WERI-Rb-1 (cell line): Measurements from ENCODE around the gene TPO.

Experiments
- DNase-seq: peaks from one replicate; pipeline ENCODE4 v3.0.0-alpha.2; 2020
- H3K27ac ChIP-seq: fragments of 250-450 bp; sonication (Bioruptor Pico); 2 replicates; pipeline ENCODE4 v1.5.1; 2020; ENCODE audit warnings: mild to moderate bottlenecking, moderate library complexity
- H3K27me3 ChIP-seq: fragments of 250-450 bp; sonication (Bioruptor Pico); 2 replicates; pipeline ENCODE4 v1.5.1; 2021; ENCODE audit warnings: mild to moderate bottlenecking, low read depth, moderate library complexity; ENCODE audit not compliant: insufficient read depth, severe bottlenecking
- H3K36me3 ChIP-seq: fragments of 250-450 bp; sonication (Bioruptor Pico); 2 replicates; pipeline ENCODE4 v1.5.1; 2020; ENCODE audit warnings: mild to moderate bottlenecking, moderate library complexity
- H3K4me3 ChIP-seq: 2 replicates; pipeline ENCODE4 v1.5.1; 2011; ENCODE audit warnings: low read depth, mild to moderate bottlenecking, control low read depth, low read length
- H3K9me3 ChIP-seq: fragments of 250-450 bp; sonication (Bioruptor Pico); 2 replicates; pipeline ENCODE4 v1.5.1; 2021; ENCODE audit warnings: mild to moderate bottlenecking, moderate library complexity; ENCODE audit not compliant: severe bottlenecking
- CTCF ChIP-seq: IDR thresholded peaks from 2 replicates; pipeline ENCODE4 v1.5.1; 2011; ENCODE audit warnings: low read depth, mild to moderate bottlenecking, control low read depth, inconsistent platforms, low read length

Gene TPO

GRCh38 chr2:1581965-1582625 is 168.8 kb downstream of the TPO start:
- TF ChIP-seq CTCF, result no peak
- no peak for DNase-seq
- Histone ChIP-seq H3K27ac (no peak overlapping the region), H3K27me3 (no peaks in the 10 kb centered on the region), H3K9me3 (no peaks in the 10 kb centered on the region), H3K36me3 (no peaks in the 10 kb centered on the region), H3K4me3 (no peak overlapping the region)

GRCh38 chr2:1582891-1583341 is 169.7 kb downstream of the TPO start:
- no peak for DNase-seq
- no peak overlapping the region for H3K4me3 ChIP-seq
- no peak for TF ChIP-seq CTCF
- no peaks in the 10 kb centered on the region for H3K27me3 ChIP-seq
- no peaks in the 10 kb centered on the region for H3K9me3 ChIP-seq
- H3K36me3 ChIP-seq, result no peaks in the 10 kb centered on the region
- no peak overlapping the region for H3K27ac ChIP-seq

- H3K27ac ChIP-seq, result no peak overlapping the region
- no peaks in the 10 kb centered on the region for H3K36me3 ChIP-seq
- no peaks in the 10 kb centered on the region for H3K9me3 ChIP-seq
- DNase-seq, result no peak
- H3K4me3 ChIP-seq, result no peak overlapping the region
- TF ChIP-seq CTCF, result no peak
- no peaks in the 10 kb centered on the region for H3K27me3 ChIP-seq
Observed at GRCh38 chr2:1584051-1584531, 170.8 kb downstream of the TPO start.

GRCh38 chr2:1584691-1585485 is 171.6 kb downstream of the TPO start:
- Histone ChIP-seq H3K36me3 (no peaks in the 10 kb centered on the region), H3K27ac (no peak overlapping the region), H3K4me3 (no peak overlapping the region), H3K9me3 (no peaks in the 10 kb centered on the region), H3K27me3 (no peaks in the 10 kb centered on the region)
- DNase-seq, result no peak
- no peak for TF ChIP-seq CTCF

- no peak for TF ChIP-seq CTCF
Observed at GRCh38 chr2:1585635-1586034, 172.4 kb downstream of the TPO start.

More at GRCh38 chr2:1585635-1586034, 172.4 kb downstream of the TPO start:
- no peak for DNase-seq
- no peak overlapping the region for H3K4me3 ChIP-seq
- H3K36me3 ChIP-seq, result no peaks in the 10 kb centered on the region
- no peak overlapping the region for H3K27ac ChIP-seq
- no peaks in the 10 kb centered on the region for H3K9me3 ChIP-seq
- H3K27me3 ChIP-seq, result no peaks in the 10 kb centered on the region
